K562 (cell line): ENCODE results near the gene ATP5PF. TPM values are rescaled to one million over a fixed set of nuclear protein-coding genes. Genes with fewer than 3 reads are reported as not detected.

Experiments
- ATAC-seq: fragments of 200-7000 bp; cut with Tn5 transposase; 3 replicates; pipeline ENCODE4 v1.9.1; 2020; ENCODE audit warnings: moderate library complexity
- BruUV-seq: library from RNA; stranded (reverse); fragments of 400-500 nt; replicated peaks from 2 replicates; lab custom pipeline; 2021; lab: Mats Ljungman, UMichigan
- CTCF ChIA-PET: fragments of 300-600 bp; formaldehyde crosslinking; extraction: SDS; loops from one replicate; lab custom pipeline; 2021; ENCODE audit warnings: low intra/inter-chr PET ratio; lab: Yijun Ruan, JAX
- POLR2A ChIA-PET: fragments of 300-600, 350-650 bp; sonication (Branson Sonifier 250); formaldehyde crosslinking; extraction: SDS; loops from one replicate; lab custom pipeline; 2021; ENCODE audit warnings: antibody characterized with exemption, inconsistent platforms; lab: Yijun Ruan, JAX
- DNase-seq, 4 experiments: peaks; one replicate each; pipeline versions ENCODE4 v3.0.0 to v3.0.0-alpha.2; 2011 to 2018; ENCODE audit warnings: low spot score in 3 of 4, mixed read lengths in 3 of 4; ENCODE audit errors: extremely low read depth in 1 of 4
- FAIRE-seq: peaks from 2 replicates; lab custom pipeline; 2011; peaks lifted over from hg19 to GRCh38; lab: Jason Lieb, UNC
- H2AFZ ChIP-seq: 2 replicates; pipeline ENCODE4 v1.6.0; 2011; ENCODE audit warnings: low read depth, low read length, control low read depth, inconsistent platforms
- H3K27ac ChIP-seq: fragments of 200-600 bp; 3 replicates; pipeline ENCODE4 v1.8.0; 2011; ENCODE audit warnings: low read depth, mild to moderate bottlenecking, control low read depth, inconsistent platforms, low read length, moderate library complexity, mixed read lengths; ENCODE audit errors: extremely low read depth
- H3K27me3 ChIP-seq, 2 experiments: fragments of 300-600 bp in 1 of 2; 2 replicates in 1 of 2; 3 replicates in 1 of 2; pipeline versions ENCODE4 v1.6.0 to v1.8.0; 2011; ENCODE audit warnings: inconsistent platforms in 2 of 2, low read length in 2 of 2, mild to moderate bottlenecking in 1 of 2, mixed read lengths in 1 of 2, moderate library complexity in 1 of 2; ENCODE audit not compliant: control insufficient read depth in 2 of 2, insufficient read depth in 2 of 2
- H3K36me3 ChIP-seq: fragments of 300-600 bp; 3 replicates; pipeline ENCODE4 v1.8.0; 2011; ENCODE audit warnings: mild to moderate bottlenecking, low read length, inconsistent platforms; ENCODE audit not compliant: control insufficient read depth, insufficient read depth
- H3K4me1 ChIP-seq, 2 experiments: fragments of 200-600 bp in 1 of 2; replicated peaks in 1 of 2; 2 replicates in 1 of 2; 3 replicates in 1 of 2; pipeline versions ENCODE4 v1.5.1 to v1.8.0; 2011; ENCODE audit warnings: inconsistent platforms in 2 of 2, low read length in 2 of 2, mild to moderate bottlenecking in 1 of 2, mixed read lengths in 1 of 2, moderate library complexity in 1 of 2; ENCODE audit not compliant: control insufficient read depth in 2 of 2, insufficient read depth in 2 of 2
- H3K4me2 ChIP-seq: 2 replicates; pipeline ENCODE4 v1.6.1; 2011; ENCODE audit warnings: low read length, control low read depth, inconsistent platforms, mixed read lengths; ENCODE audit not compliant: insufficient read depth
- H3K4me3 ChIP-seq: fragments of 200-600 bp; sonication (generic), shearing (Covaris generic); 2 replicates; pipeline ENCODE4 v1.5.1; 2016; ENCODE audit warnings: control low read depth, inconsistent platforms
- H3K79me2 ChIP-seq: fragments of 200-600 bp; 3 replicates; pipeline ENCODE4 v1.8.0; 2011; ENCODE audit warnings: low read length, inconsistent platforms; ENCODE audit not compliant: control insufficient read depth, insufficient read depth
- H3K9ac ChIP-seq, 2 experiments: 2 replicates each; pipeline versions ENCODE4 v1.6.0 to v1.6.1; 2011; ENCODE audit warnings: low read depth in 2 of 2, low read length in 2 of 2, control low read depth in 1 of 2, inconsistent platforms in 1 of 2, mild to moderate bottlenecking in 1 of 2, mixed read lengths in 1 of 2; ENCODE audit not compliant: insufficient read depth in 1 of 2
- H3K9me1 ChIP-seq: one replicate; pipeline ENCODE4 v1.6.0; 2011; ENCODE audit warnings: inconsistent platforms, mild to moderate bottlenecking, low read length, moderate library complexity; ENCODE audit not compliant: control insufficient read depth, insufficient read depth
- H3K9me3 ChIP-seq: replicated peaks from 2 replicates; pipeline ENCODE4 v1.5.1; 2011; ENCODE audit warnings: low read depth, low read length, inconsistent platforms; ENCODE audit not compliant: control insufficient read depth, insufficient read depth
- H4K20me1 ChIP-seq: replicated peaks from 2 replicates; pipeline ENCODE4 v1.6.1; 2011; ENCODE audit warnings: low read length, inconsistent platforms, mixed read lengths; ENCODE audit not compliant: control insufficient read depth, insufficient read depth
- ARID3A ChIP-seq: IDR thresholded peaks from 2 replicates; pipeline ENCODE4 v1.6.1; 2012; ENCODE audit warnings: low read depth, low read length, improper control_type of control experiment, borderline replicate concordance
- HNRNPH1 ChIP-seq: fragments of 200-400 bp; formaldehyde crosslinking; optimal IDR thresholded peaks from 2 replicates; pipeline ENCODE3; 2017; ENCODE audit warnings: low read depth, mild to moderate bottlenecking, low read length, moderate library complexity
- LCOR ChIP-seq: sonication (generic); formaldehyde crosslinking; IDR thresholded peaks from 2 replicates; pipeline ENCODE4 v1.8.0; 2022; ENCODE audit warnings: mild to moderate bottlenecking, missing genetic modification reagents
- NFRKB ChIP-seq: fragments of 450-650 bp; IDR thresholded peaks from 2 replicates; pipeline ENCODE4 v1.6.1; 2016; ENCODE audit warnings: low read depth
- PTRF ChIP-seq: fragments of 450-650 bp; IDR thresholded peaks from 2 replicates; pipeline ENCODE4 v1.6.1; 2016; ENCODE audit warnings: mild to moderate bottlenecking, missing genetic modification characterization, missing compliant biosample characterization
- RAD21 ChIP-seq, 2 experiments: fragments of 250-450 bp in 1 of 2; fragments of 450-650 bp in 1 of 2; sonication (Bioruptor Pico) in 1 of 2; formaldehyde crosslinking in 1 of 2; IDR thresholded peaks in 1 of 2; conservative IDR thresholded peaks in 1 of 2; 2 replicates each; pipeline versions ENCODE4 v1.4.0 to v1.8.0; 2020 to 2022; ENCODE audit warnings: mild to moderate bottlenecking in 2 of 2, moderate library complexity in 1 of 2
- SMC3 ChIP-seq: conservative IDR thresholded peaks from 2 replicates; pipeline ENCODE4 v1.6.1; 2011; ENCODE audit warnings: low read depth, low read length, improper control_type of control experiment; ENCODE audit not compliant: insufficient read depth
- TRIM28 ChIP-seq: fragments of 450-650 bp; IDR thresholded peaks from 2 replicates; pipeline ENCODE4 v1.6.1; 2017
- TSHZ1 ChIP-seq: fragments of 250-450 bp; sonication (Bioruptor Pico); IDR thresholded peaks from 2 replicates; pipeline ENCODE4 v1.4.0; 2020; ENCODE audit warnings: mild to moderate bottlenecking, moderate library complexity
- ZNF76 ChIP-seq: fragments of 250-450 bp; sonication (Bioruptor Pico); IDR thresholded peaks from 2 replicates; pipeline ENCODE4 v1.4.0; 2020; ENCODE audit warnings: mild to moderate bottlenecking, moderate library complexity, borderline replicate concordance
- WGBS: fragments of 100-300 bp; shearing (Covaris generic); methylation state at CpG from one replicate; pipeline ENCODE4 v1.1.6; 2016; ENCODE audit warnings: low coverage, mixed read lengths; ENCODE audit not compliant: insufficient coverage; ENCODE audit errors: missing lambda C conversion rate; 5-methylcytosine and 5-hydroxymethylcytosine counted together
- in situ Hi-C: fragments of 300-500 bp; cut with MboI; formaldehyde crosslinking; loops from 4 replicates; pipeline ENCODE4 v1.15.0; 2018; ENCODE audit warnings: inconsistent platforms, mixed read lengths
- intact Hi-C: fragments of 100-400 bp; cut with micrococcal nuclease; formaldehyde crosslinking; loops from 2 replicates; pipeline ENCODE4 v1.14.2; 2022
- polyA plus RNA-seq, 8 experiments: library from polyadenylated mRNA; depleted of rRNA in 4 of 8; stranded (reverse) in 5 of 8; unstranded in 3 of 8; fragments of >200 nt; fragmentation: Nextera tagmentation in 2 of 8; fragmentation: Illumina TruSeq in 1 of 8; extraction: Ambion mirVana in 2 of 8; extraction: Trizol in 1 of 8; gene quantifications; 2 replicates each; pipeline versions ENCODE4 v1.2.1 to v1.2.3, GENCODE V29; 2011 to 2014; ENCODE audit warnings: inconsistent platforms in 1 of 8, missing spikeins in 1 of 8
- total RNA-seq, 7 experiments: library from RNA; depleted of rRNA in 6 of 7; stranded (reverse); fragments of >200 nt in 6 of 7; fragmentation: Illumina TruSeq in 2 of 7; extraction: Trizol in 2 of 7; gene quantifications; 2 replicates each; pipeline versions ENCODE4 v1.2.1 to v1.2.3, GENCODE V29; 2011 to 2021; ENCODE audit warnings: low replicate concordance in 1 of 7
- TF ChIP-seq, protein P1 (sequence below), 3 experiments: IDR thresholded peaks in 2 of 3; conservative IDR thresholded peaks in 1 of 3; 2 replicates each; pipeline ENCODE4 v1.5.1; 2011 to 2012; ENCODE audit warnings: low read length in 3 of 3, mild to moderate bottlenecking in 3 of 3, control low read depth in 2 of 3, improper control_type of control experiment in 1 of 3, inconsistent platforms in 1 of 3, low read depth in 1 of 3, mixed read lengths in 1 of 3, moderate library complexity in 1 of 3; ENCODE audit not compliant: insufficient read depth in 2 of 3
- TF ChIP-seq, protein P2 (sequence below), 3 experiments: fragments of 200-800 bp in 1 of 3; sonication (Bioruptor generic) in 1 of 3; sonication (generic) in 1 of 3; formaldehyde crosslinking in 1 of 3; IDR thresholded peaks; 2 replicates each; pipeline versions ENCODE4 v1.6.1 to v1.8.0; 2016 to 2022; ENCODE audit warnings: mild to moderate bottlenecking in 2 of 3, missing compliant biosample characterization in 2 of 3, missing genetic modification characterization in 2 of 3, missing genetic modification reagents in 1 of 3

ATP5PF gene
- total and polyA plus RNA-seq, 9 of the 15 experiments (the other 6 are each of a cell fraction or from before 2014, with no cell fraction given), result 242 to 2,488 (median 533) TPM

- Histone ChIP-seq H3K27me3 (no peaks in the 10 kb centered on the region), H3K9ac (no peak overlapping the region), H3K4me1 (no peaks in the 10 kb centered on the region; a peak in 1 of 5 replicates), H3K4me3 (no peak overlapping the region), H3K9me3 (no peaks in the 10 kb centered on the region), H4K20me1 (no peaks in the 10 kb centered on the region), H3K79me2 (no peaks in the 10 kb centered on the region), H3K4me2 (no peak overlapping the region), H3K27ac (no peak overlapping the region), H2AFZ (no peak overlapping the region), H3K36me3 (no peaks in the 10 kb centered on the region), H3K9me1 (no peaks in the 10 kb centered on the region)
- intact Hi-C loops, result loop anchor here (1.0 to 10.0 kb wide), 3 partner anchors 93 to 156 kb away; no protein-coding TSS in a partner anchor
- no peak for ATAC-seq
- ChIA-PET POLR2A (interaction anchor here (1.2 kb wide), 1 partner anchor 9 kb away, joined by 5 read pairs; no protein-coding TSS in a partner anchor), CTCF (interaction anchor here (1.2 to 1.6 kb wide), 2 partner anchors 93 to 100 kb away, joined by 5 read pairs; no protein-coding TSS in a partner anchor)
- FAIRE-seq, result peak; percentile 15
- 41% methylated on average over 7 of the region's 7 CpGs for WGBS
- DNase-seq, result peak; percentile 49 to 60 (median 57)
- in situ Hi-C loops, result no loop called here
- BruUV-seq, result no TSS peak
- TF ChIP-seq RAD21 (CRISPR knock-in tag; conservative IDR thresholded peaks at IDR 0.05 in 1 of 2, IDR thresholded peaks at IDR 0.05 in 1 of 2) (peak; percentile 15 to 58; a peak in 2 of 4 replicates), TRIM28 (no peak), ARID3A (peak; percentile 80; the same call in 1 of the 2 replicates), PTRF (no peak), ZNF76 (CRISPR knock-in tag) (no peak), NFRKB (no peak), TSHZ1 (CRISPR knock-in tag) (no peak), HNRNPH1 (no peak), SMC3 (0 out of 2 replicates have a peak, but pooled peaks have one; percentile 18), LCOR (no peak)
- TF ChIP-seq, protein P1, sequence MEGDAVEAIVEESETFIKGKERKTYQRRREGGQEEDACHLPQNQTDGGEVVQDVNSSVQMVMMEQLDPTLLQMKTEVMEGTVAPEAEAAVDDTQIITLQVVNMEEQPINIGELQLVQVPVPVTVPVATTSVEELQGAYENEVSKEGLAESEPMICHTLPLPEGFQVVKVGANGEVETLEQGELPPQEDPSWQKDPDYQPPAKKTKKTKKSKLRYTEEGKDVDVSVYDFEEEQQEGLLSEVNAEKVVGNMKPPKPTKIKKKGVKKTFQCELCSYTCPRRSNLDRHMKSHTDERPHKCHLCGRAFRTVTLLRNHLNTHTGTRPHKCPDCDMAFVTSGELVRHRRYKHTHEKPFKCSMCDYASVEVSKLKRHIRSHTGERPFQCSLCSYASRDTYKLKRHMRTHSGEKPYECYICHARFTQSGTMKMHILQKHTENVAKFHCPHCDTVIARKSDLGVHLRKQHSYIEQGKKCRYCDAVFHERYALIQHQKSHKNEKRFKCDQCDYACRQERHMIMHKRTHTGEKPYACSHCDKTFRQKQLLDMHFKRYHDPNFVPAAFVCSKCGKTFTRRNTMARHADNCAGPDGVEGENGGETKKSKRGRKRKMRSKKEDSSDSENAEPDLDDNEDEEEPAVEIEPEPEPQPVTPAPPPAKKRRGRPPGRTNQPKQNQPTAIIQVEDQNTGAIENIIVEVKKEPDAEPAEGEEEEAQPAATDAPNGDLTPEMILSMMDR (IDR thresholded peaks at IDR 0.05 in 2 of 3, conservative IDR thresholded peaks at IDR 0.05 in 1 of 3; ENCODE audit: insufficient read depth in 2 of 3, low read depth in 1 of 3, low read length in 3 of 3), result peak; percentile 37 to 77 (median 73); a peak in 4 of 6 replicates
- TF ChIP-seq, protein P2, sequence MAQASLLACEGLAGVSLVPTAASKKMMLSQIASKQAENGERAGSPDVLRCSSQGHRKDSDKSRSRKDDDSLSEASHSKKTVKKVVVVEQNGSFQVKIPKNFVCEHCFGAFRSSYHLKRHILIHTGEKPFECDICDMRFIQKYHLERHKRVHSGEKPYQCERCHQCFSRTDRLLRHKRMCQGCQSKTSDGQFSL (CRISPR knock-in tag; IDR thresholded peaks at IDR 0.05), result no peak
- TF ChIP-seq, protein P2 (tag; IDR thresholded peaks at IDR 0.05), result no peak
These were observed 26.1 kb downstream of the ATP5PF start for GRCh38 chr21:25708467-25709065.
